IPS-NIHi7 (cell line): Measurements from ENCODE around the gene CYP27A1.
A peak's percentile ranks its signal among the peaks of the same experiment; 100 is the strongest.

Source experiments
- DNase-seq: peaks from one replicate; pipeline ENCODE4 v3.0.0; 2012; ENCODE audit warnings: mixed read lengths; ENCODE audit errors: extremely low spot score

Gene CYP27A1

GRCh38 chr2:218811382-218811781 lies 29.4 kb downstream of the CYP27A1 start:
- DNase-seq = no peak

GRCh38 chr2:218812096-218812815 lies 30.3 kb downstream of the CYP27A1 start:
- DNase-seq = no peak

- DNase-seq = peak; percentile 3
These were observed 30.9 kb downstream of the CYP27A1 start for GRCh38 chr2:218812861-218813260.

- no peak for DNase-seq
These were observed 32.0 kb downstream of the CYP27A1 start for GRCh38 chr2:218813771-218814460.

GRCh38 chr2:218814540-218815243 lies 32.7 kb downstream of the CYP27A1 start:
- no peak for DNase-seq

GRCh38 chr2:218815244-218815637 lies 33.3 kb downstream of the CYP27A1 start:
- no peak for DNase-seq

- no peak for DNase-seq
These were observed 33.7 kb downstream of the CYP27A1 start for GRCh38 chr2:218815649-218816048.

- DNase-seq = no peak
These were observed 34.6 kb downstream of the CYP27A1 start for GRCh38 chr2:218816561-218817011.

- DNase-seq = no peak
These were observed 37.1 kb downstream of the CYP27A1 start for GRCh38 chr2:218819093-218819492.

- DNase-seq = no peak
These were observed 38.9 kb downstream of the CYP27A1 start for GRCh38 chr2:218820746-218821369.

GRCh38 chr2:218821605-218822211 lies 39.8 kb downstream of the CYP27A1 start:
- no peak for DNase-seq

GRCh38 chr2:218822622-218823021 lies 40.7 kb downstream of the CYP27A1 start:
- DNase-seq = no peak

- no peak for DNase-seq
These were observed 41.4 kb downstream of the CYP27A1 start for GRCh38 chr2:218823196-218823855.

- no peak for DNase-seq
These were observed 42.1 kb downstream of the CYP27A1 start for GRCh38 chr2:218824004-218824403.

- no peak for DNase-seq
These were observed 44.8 kb downstream of the CYP27A1 start for GRCh38 chr2:218826791-218827190.

GRCh38 chr2:218827701-218828476 lies 45.9 kb downstream of the CYP27A1 start:
- DNase-seq = no peak

- DNase-seq = no peak
These were observed 46.5 kb downstream of the CYP27A1 start for GRCh38 chr2:218828477-218828778.

GRCh38 chr2:218829868-218830451 lies 48.0 kb downstream of the CYP27A1 start:
- no peak for DNase-seq

- no peak for DNase-seq
These were observed 48.8 kb downstream of the CYP27A1 start for GRCh38 chr2:218830526-218831306.
